DMS153 treated with DMSO at 0.1 percent for 48 hours (cell line): ENCODE results near the gene CNR1.
"Not testable (repeated sequence)": the region's sequence is repeated elsewhere in the genome, so short reads cannot be mapped to it uniquely, and the experiment has no call there.

Experiments used
- DNase-seq: peaks from one replicate; lab custom pipeline; 2025; ENCODE audit not compliant: unreplicated experiment; lab: John Stamatoyannopoulos, UW

Gene CNR1

GRCh38 chr6:88165844-88166492 is at the start of gene CNR1:
CNR1 (minus strand) TSS chr6:88166347; CDS start chr6:88145274, 21,073 bp downstream.
- DNase-seq: no peak

- DNase-seq: no peak
These were observed 45.3 kb upstream of the CNR1 start for GRCh38 chr6:88211446-88211845.

- DNase-seq: no peak
These were observed 43.2 kb upstream of the CNR1 start for GRCh38 chr6:88209301-88209700.

- no peak for DNase-seq
These were observed 42.6 kb upstream of the CNR1 start for GRCh38 chr6:88208726-88209125.

- DNase-seq: not testable (repeated sequence)
These were observed 35.6 kb upstream of the CNR1 start for GRCh38 chr6:88201734-88202133.

GRCh38 chr6:88184921-88185320 is 18.8 kb upstream of the CNR1 start:
- DNase-seq: no peak

GRCh38 chr6:88183471-88183870 is 17.3 kb upstream of the CNR1 start:
- DNase-seq: no peak

GRCh38 chr6:88179692-88180091 is 13.5 kb upstream of the CNR1 start:
- DNase-seq: no peak

GRCh38 chr6:88177961-88178464 is 11.9 kb upstream of the CNR1 start:
- no peak for DNase-seq

- DNase-seq: no peak
These were observed 8.8 kb upstream of the CNR1 start for GRCh38 chr6:88174906-88175305.

- DNase-seq: no peak
These were observed 5.2 kb upstream of the CNR1 start for GRCh38 chr6:88171312-88171711.

- DNase-seq: no peak
These were observed 2.2 kb upstream of the CNR1 start for GRCh38 chr6:88168362-88168761.

- DNase-seq: no peak
These were observed 1.3 kb upstream of the CNR1 start for GRCh38 chr6:88167352-88167937.

- DNase-seq: no peak
These were observed 575 bp upstream of the CNR1 start for GRCh38 chr6:88166493-88167351.

GRCh38 chr6:88165087-88165843 is 882 bp downstream of the CNR1 start:
- no peak for DNase-seq

GRCh38 chr6:88164061-88164460 is 2.1 kb downstream of the CNR1 start:
- DNase-seq: no peak

- no peak for DNase-seq
These were observed 2.5 kb downstream of the CNR1 start for GRCh38 chr6:88163616-88164015.

- no peak for DNase-seq
These were observed 4.2 kb downstream of the CNR1 start for GRCh38 chr6:88161940-88162339.

GRCh38 chr6:88157106-88157505 is 9.0 kb downstream of the CNR1 start:
- DNase-seq: no peak

- DNase-seq: no peak
These were observed 20.7 kb downstream of the CNR1 start for GRCh38 chr6:88145298-88145963.
